OCI-LY1 (cell line): ENCODE data around the gene CRAMP1.

Source experiments
- EZH2 ChIP-seq: fragments of 200-600 bp; sonication (generic), shearing (Covaris generic); IDR thresholded peaks from 2 replicates; pipeline ENCODE4 v1.8.0; 2017; ENCODE audit warnings: borderline replicate concordance, mixed run types, mild to moderate bottlenecking, antibody characterized with exemption, low read length, moderate library complexity, mixed read lengths
- TF ChIP-seq, protein P1 (sequence below): fragments of 200-600 bp; sonication (generic), shearing (Covaris generic); IDR thresholded peaks from 2 replicates; pipeline ENCODE4 v1.5.1; 2017; ENCODE audit warnings: mild to moderate bottlenecking, antibody characterized with exemption, low read length, moderate library complexity, mixed read lengths

DNA sequence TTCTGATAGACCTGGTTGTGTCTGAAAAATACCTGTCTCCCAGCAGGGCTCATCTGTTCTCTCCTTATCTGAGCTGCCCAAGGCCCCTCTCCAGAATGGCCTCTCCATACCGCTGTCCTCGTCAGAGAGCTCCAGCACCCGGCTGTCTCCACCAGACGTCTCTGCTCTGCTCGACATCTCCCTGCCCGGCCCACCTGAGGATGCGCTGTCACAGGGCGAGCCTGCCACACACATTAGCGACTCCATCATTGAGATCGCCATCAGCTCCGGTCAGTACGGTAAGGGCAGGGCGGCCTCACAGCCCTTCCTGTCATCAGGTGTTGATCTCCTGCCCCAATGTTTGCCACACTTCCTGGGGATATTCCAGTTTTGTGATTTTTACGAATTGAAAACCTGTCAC lies 55.8 kb downstream of the CRAMP1 start:
- TF ChIP-seq, protein P1, sequence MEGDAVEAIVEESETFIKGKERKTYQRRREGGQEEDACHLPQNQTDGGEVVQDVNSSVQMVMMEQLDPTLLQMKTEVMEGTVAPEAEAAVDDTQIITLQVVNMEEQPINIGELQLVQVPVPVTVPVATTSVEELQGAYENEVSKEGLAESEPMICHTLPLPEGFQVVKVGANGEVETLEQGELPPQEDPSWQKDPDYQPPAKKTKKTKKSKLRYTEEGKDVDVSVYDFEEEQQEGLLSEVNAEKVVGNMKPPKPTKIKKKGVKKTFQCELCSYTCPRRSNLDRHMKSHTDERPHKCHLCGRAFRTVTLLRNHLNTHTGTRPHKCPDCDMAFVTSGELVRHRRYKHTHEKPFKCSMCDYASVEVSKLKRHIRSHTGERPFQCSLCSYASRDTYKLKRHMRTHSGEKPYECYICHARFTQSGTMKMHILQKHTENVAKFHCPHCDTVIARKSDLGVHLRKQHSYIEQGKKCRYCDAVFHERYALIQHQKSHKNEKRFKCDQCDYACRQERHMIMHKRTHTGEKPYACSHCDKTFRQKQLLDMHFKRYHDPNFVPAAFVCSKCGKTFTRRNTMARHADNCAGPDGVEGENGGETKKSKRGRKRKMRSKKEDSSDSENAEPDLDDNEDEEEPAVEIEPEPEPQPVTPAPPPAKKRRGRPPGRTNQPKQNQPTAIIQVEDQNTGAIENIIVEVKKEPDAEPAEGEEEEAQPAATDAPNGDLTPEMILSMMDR = no peak
- no peak for TF ChIP-seq EZH2
